Activated CD4-positive, alpha-beta T cell treated with anti-CD3 and anti-CD28 coated beads, Interleukin-2, amount 10 ng/mL, durations not matched to agents 24 days and 14 days (primary cell): ENCODE measurements around the gene ITPRID1. TPM values are rescaled to one million over a fixed set of nuclear protein-coding genes. Genes with fewer than 3 reads are reported as not detected.
A peak's percentile ranks its signal among the peaks of the same experiment; 100 is the strongest.
"Not testable (repeated sequence)": the region's sequence is repeated elsewhere in the genome, so short reads cannot be mapped to it uniquely, and the experiment has no call there.

Experiments
- DNase-seq: peaks from one replicate; pipeline ENCODE4 v3.0.0; 2022
- H3K27ac Mint-ChIP-seq: one replicate; pipeline ENCODE4 v1.8.0; 2022; ENCODE audit warnings: mild to moderate bottlenecking, mixed read lengths
- H3K27me3 Mint-ChIP-seq: one replicate; pipeline ENCODE4 v1.8.0; 2022; ENCODE audit warnings: mixed read lengths
- H3K36me3 Mint-ChIP-seq: one replicate; pipeline ENCODE4 v1.8.0; 2022; ENCODE audit warnings: low read depth, mild to moderate bottlenecking, mixed read lengths
- H3K4me1 Mint-ChIP-seq: one replicate; pipeline ENCODE4 v1.8.0; 2021; ENCODE audit warnings: mixed read lengths
- H3K4me3 Mint-ChIP-seq: one replicate; pipeline ENCODE4 v1.8.0; 2022; ENCODE audit warnings: mild to moderate bottlenecking, moderate library complexity, mixed read lengths
- H3K9me3 Mint-ChIP-seq: one replicate; pipeline ENCODE4 v1.8.0; 2021; ENCODE audit warnings: mixed read lengths
- intact Hi-C: fragments of 100-400 bp; cut with micrococcal nuclease; formaldehyde crosslinking; loops from one replicate; pipeline ENCODE4 v1.15.1; 2023
- total RNA-seq: library from RNA; stranded (reverse); gene quantifications from 2 replicates; pipeline ENCODE4 v1.2.3, GENCODE V29; 2022

The ITPRID1 gene
- total RNA-seq, 1 donor from 2014 or later = not detected

GRCh38 chr7:31540651-31541185 is 26.8 kb downstream of the ITPRID1 start:
- intact Hi-C loops, H3K27me3 Mint-ChIP-seq, H3K27ac Mint-ChIP-seq, H3K4me1 Mint-ChIP-seq, DNase-seq, H3K4me3 Mint-ChIP-seq, H3K36me3 Mint-ChIP-seq, H3K9me3 Mint-ChIP-seq: not testable (repeated sequence)

- intact Hi-C loops = no loop called here
- Mint-ChIP-seq H3K36me3 (no peaks in the 10 kb centered on the region), H3K27ac (no peak overlapping the region), H3K4me1 (no peaks in the 10 kb centered on the region), H3K4me3 (no peak overlapping the region), H3K9me3 (no peaks in the 10 kb centered on the region), H3K27me3 (no peaks in the 10 kb centered on the region)
- no peak for DNase-seq
These were observed 31.7 kb downstream of the ITPRID1 start for GRCh38 chr7:31545549-31545948.

- no peaks in the 10 kb centered on the region for H3K36me3 Mint-ChIP-seq
- no peak overlapping the region for H3K4me3 Mint-ChIP-seq
- H3K9me3 Mint-ChIP-seq = no peaks in the 10 kb centered on the region
- no peaks in the 10 kb centered on the region for H3K27me3 Mint-ChIP-seq
- no peak overlapping the region for H3K27ac Mint-ChIP-seq
- intact Hi-C loops = no loop called here
- H3K4me1 Mint-ChIP-seq = no peaks in the 10 kb centered on the region
- DNase-seq = no peak
These were observed 35.7 kb downstream of the ITPRID1 start for GRCh38 chr7:31549611-31550010.

- no peak overlapping the region for H3K4me3 Mint-ChIP-seq
- H3K9me3 Mint-ChIP-seq = no peaks in the 10 kb centered on the region
- DNase-seq = no peak
- no peaks in the 10 kb centered on the region for H3K27me3 Mint-ChIP-seq
- H3K4me1 Mint-ChIP-seq = no peaks in the 10 kb centered on the region
- intact Hi-C loops = no loop called here
- H3K27ac Mint-ChIP-seq = no peak overlapping the region
- H3K36me3 Mint-ChIP-seq = no peaks in the 10 kb centered on the region
These were observed 36.5 kb downstream of the ITPRID1 start for GRCh38 chr7:31550432-31550831.

- Mint-ChIP-seq H3K4me3 (no peak overlapping the region), H3K9me3 (no peaks in the 10 kb centered on the region), H3K4me1 (no peaks in the 10 kb centered on the region), H3K27me3 (no peaks in the 10 kb centered on the region), H3K27ac (no peak overlapping the region), H3K36me3 (no peaks in the 10 kb centered on the region)
- DNase-seq = no peak
- intact Hi-C loops = no loop called here
These were observed 39.8 kb downstream of the ITPRID1 start for GRCh38 chr7:31553661-31554081.

GRCh38 chr7:31562002-31562401 is 48.1 kb downstream of the ITPRID1 start:
- intact Hi-C loops = no loop called here
- Mint-ChIP-seq H3K4me1 (no peaks in the 10 kb centered on the region), H3K27me3 (no peaks in the 10 kb centered on the region), H3K36me3 (no peaks in the 10 kb centered on the region), H3K27ac (no peak overlapping the region), H3K4me3 (no peak overlapping the region), H3K9me3 (no peaks in the 10 kb centered on the region)
- DNase-seq = no peak

- H3K9me3 Mint-ChIP-seq = no peaks in the 10 kb centered on the region
- H3K27ac Mint-ChIP-seq = no peak overlapping the region
- no peaks in the 10 kb centered on the region for H3K4me1 Mint-ChIP-seq
- no peak for DNase-seq
- intact Hi-C loops = no loop called here
- no peaks in the 10 kb centered on the region for H3K27me3 Mint-ChIP-seq
- H3K36me3 Mint-ChIP-seq = no peaks in the 10 kb centered on the region
- H3K4me3 Mint-ChIP-seq = no peak overlapping the region
These were observed 49.6 kb downstream of the ITPRID1 start for GRCh38 chr7:31563522-31563921.

- intact Hi-C loops = no loop called here
These were observed 50.1 kb downstream of the ITPRID1 start for GRCh38 chr7:31563951-31564350.

GRCh38 chr7:31564661-31565060 is 50.8 kb downstream of the ITPRID1 start:
- intact Hi-C loops = no loop called here
- Mint-ChIP-seq H3K36me3 (no peaks in the 10 kb centered on the region), H3K4me1 (no peaks in the 10 kb centered on the region), H3K9me3 (no peaks in the 10 kb centered on the region), H3K27ac (no peak overlapping the region), H3K27me3 (no peaks in the 10 kb centered on the region), H3K4me3 (no peak overlapping the region)
- peak; percentile 15 for DNase-seq

More at GRCh38 chr7:31563951-31564350, 50.1 kb downstream of the ITPRID1 start:
- H3K27me3 Mint-ChIP-seq = no peaks in the 10 kb centered on the region
- DNase-seq = peak; percentile 13
- no peak overlapping the region for H3K4me3 Mint-ChIP-seq
- no peaks in the 10 kb centered on the region for H3K36me3 Mint-ChIP-seq
- H3K9me3 Mint-ChIP-seq = no peaks in the 10 kb centered on the region
- no peak overlapping the region for H3K27ac Mint-ChIP-seq
- no peaks in the 10 kb centered on the region for H3K4me1 Mint-ChIP-seq

- intact Hi-C loops = no loop called here
- no peak overlapping the region for H3K4me3 Mint-ChIP-seq
- no peaks in the 10 kb centered on the region for H3K36me3 Mint-ChIP-seq
- H3K4me1 Mint-ChIP-seq = no peaks in the 10 kb centered on the region
- H3K9me3 Mint-ChIP-seq = no peaks in the 10 kb centered on the region
- no peaks in the 10 kb centered on the region for H3K27me3 Mint-ChIP-seq
- no peak overlapping the region for H3K27ac Mint-ChIP-seq
- DNase-seq = no peak
These were observed 55.6 kb downstream of the ITPRID1 start for GRCh38 chr7:31569528-31569927.

- no peaks in the 10 kb centered on the region for H3K4me1 Mint-ChIP-seq
- no peak for DNase-seq
- H3K9me3 Mint-ChIP-seq = no peaks in the 10 kb centered on the region
- no peak overlapping the region for H3K27ac Mint-ChIP-seq
- H3K27me3 Mint-ChIP-seq = no peaks in the 10 kb centered on the region
- H3K4me3 Mint-ChIP-seq = no peak overlapping the region
- no peaks in the 10 kb centered on the region for H3K36me3 Mint-ChIP-seq
- intact Hi-C loops = no loop called here
These were observed 69.6 kb downstream of the ITPRID1 start for GRCh38 chr7:31583526-31583925.

- Mint-ChIP-seq H3K4me3 (no peak overlapping the region), H3K27ac (no peak overlapping the region), H3K4me1 (no peaks in the 10 kb centered on the region), H3K9me3 (no peaks in the 10 kb centered on the region), H3K36me3 (no peaks in the 10 kb centered on the region), H3K27me3 (no peaks in the 10 kb centered on the region)
- no peak for DNase-seq
- intact Hi-C loops = no loop called here
These were observed 70.1 kb downstream of the ITPRID1 start for GRCh38 chr7:31583942-31584341.

- Mint-ChIP-seq H3K27ac (no peak overlapping the region), H3K27me3 (no peaks in the 10 kb centered on the region), H3K36me3 (no peaks in the 10 kb centered on the region), H3K4me1 (no peaks in the 10 kb centered on the region), H3K4me3 (no peak overlapping the region), H3K9me3 (no peaks in the 10 kb centered on the region)
- no peak for DNase-seq
- intact Hi-C loops = no loop called here
These were observed 81.5 kb downstream of the ITPRID1 start for GRCh38 chr7:31595390-31595789.

- Mint-ChIP-seq H3K9me3 (peaks cover 4% of the 10 kb centered on the region), H3K4me3 (no peak overlapping the region), H3K4me1 (no peaks in the 10 kb centered on the region), H3K27ac (no peak overlapping the region), H3K27me3 (no peaks in the 10 kb centered on the region), H3K36me3 (no peaks in the 10 kb centered on the region)
- DNase-seq = no peak
- intact Hi-C loops = no loop called here
These were observed 88.2 kb downstream of the ITPRID1 start for GRCh38 chr7:31602041-31602625.

GRCh38 chr7:31603046-31603445 is 89.2 kb downstream of the ITPRID1 start:
- Mint-ChIP-seq H3K4me3 (no peak overlapping the region), H3K27me3 (no peaks in the 10 kb centered on the region), H3K4me1 (no peaks in the 10 kb centered on the region), H3K36me3 (no peaks in the 10 kb centered on the region), H3K27ac (no peak overlapping the region), H3K9me3 (peaks cover 4% of the 10 kb centered on the region)
- intact Hi-C loops = no loop called here
- no peak for DNase-seq
